Bronchus fibroblast of lung (primary cell): ENCODE measurements around the gene JUNB. TPM values are rescaled to one million over a fixed set of nuclear protein-coding genes. Genes with fewer than 3 reads are reported as not detected.

Source experiments
- total RNA-seq: library from RNA; depleted of rRNA; stranded (reverse); fragments of >200 nt; gene quantifications from 2 replicates; pipeline ENCODE4 v1.2.3, GENCODE V29; 2015

Gene JUNB
- 96.3 and 105 TPM in 2 replicates for total RNA-seq

GRCh38 chr19:12791345-12792050 is at the start of gene JUNB:
TSS of gene JUNB (plus strand) at chr19:12791486. CDS start at chr19:12791772, 286 bp downstream.

DNA sequence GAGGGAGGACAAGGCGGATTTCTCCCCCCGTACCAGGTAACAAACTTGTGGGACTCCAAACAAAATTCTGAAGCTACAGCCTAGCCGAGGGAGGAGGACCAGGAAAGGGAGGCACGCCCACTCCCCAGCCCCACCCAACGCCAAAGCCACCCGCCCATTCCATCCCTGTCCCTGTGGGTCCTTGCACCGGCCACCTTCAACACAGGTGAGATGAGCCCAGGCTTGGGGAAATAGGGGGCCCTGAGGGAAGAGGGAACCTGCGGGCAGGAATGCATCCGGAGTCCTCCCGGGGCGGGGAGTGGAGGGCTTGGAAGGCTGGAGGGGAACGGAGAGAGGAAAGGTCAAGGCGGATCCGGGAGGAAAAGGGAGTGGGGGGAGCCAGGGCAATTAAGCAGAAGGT is 39.7 kb upstream of the JUNB start, which contains the start of gene BEST2:
Gene BEST2, plus strand, starts transcription at position 157 of the 400 bp plus-strand sequence. CDS start 802 bp downstream, outside the sequence.

GRCh38 chr19:12774588-12775555 is 16.4 kb upstream of the JUNB start, which contains the start of gene HOOK2:
TSS of gene HOOK2 (minus strand) at chr19:12775552. CDS start at chr19:12775449, 103 bp downstream.

DNA sequence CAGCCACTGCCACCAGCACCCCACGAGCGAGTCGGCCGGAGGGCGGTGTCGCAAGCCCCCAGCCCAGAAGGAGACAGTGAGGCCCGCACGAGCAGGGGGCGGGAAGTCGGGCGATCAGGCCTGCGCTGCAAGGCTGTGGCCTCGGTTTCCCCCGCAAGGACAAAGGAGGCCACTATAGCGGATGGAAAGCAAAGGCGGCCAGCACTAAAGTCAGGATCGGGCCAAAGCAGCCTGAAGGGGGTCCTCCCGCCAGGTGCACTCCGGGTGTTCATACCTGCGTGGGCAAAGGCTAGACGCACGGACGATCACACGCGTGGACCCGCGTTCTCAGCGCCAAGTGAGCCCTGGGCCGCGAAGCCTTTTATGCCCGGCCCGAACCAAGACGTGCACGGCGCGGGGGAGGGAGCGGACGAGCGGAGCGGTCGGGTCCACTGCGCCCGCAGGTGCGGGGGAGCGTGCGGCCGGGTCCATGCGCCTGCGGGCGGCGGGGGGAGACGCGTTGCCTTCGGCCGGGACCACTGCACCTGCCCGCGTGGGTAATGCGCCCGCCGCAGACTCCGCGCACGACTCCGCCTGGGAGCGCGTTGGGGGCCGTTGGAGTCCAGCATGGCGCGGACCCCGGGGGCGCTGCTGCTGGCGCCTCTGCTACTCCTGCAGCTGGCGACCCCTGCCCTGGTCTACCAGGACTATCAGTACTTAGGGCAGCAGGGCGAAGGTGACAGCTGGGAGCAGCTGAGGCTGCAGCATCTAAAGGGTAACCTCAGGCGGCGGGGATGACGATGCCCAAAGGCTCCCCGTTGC is 10.4 kb downstream of the JUNB start, which contains the start of the genes PRDX2 and THSD8:
Gene PRDX2, minus strand, starts transcription at position 335 of the 801 bp plus-strand sequence. CDS start 539 bp downstream, outside the sequence.
Gene THSD8, plus strand, starts transcription at position 604 of the 801 bp plus-strand sequence. Its CDS starts 3 bp downstream, at position 607.

DNA sequence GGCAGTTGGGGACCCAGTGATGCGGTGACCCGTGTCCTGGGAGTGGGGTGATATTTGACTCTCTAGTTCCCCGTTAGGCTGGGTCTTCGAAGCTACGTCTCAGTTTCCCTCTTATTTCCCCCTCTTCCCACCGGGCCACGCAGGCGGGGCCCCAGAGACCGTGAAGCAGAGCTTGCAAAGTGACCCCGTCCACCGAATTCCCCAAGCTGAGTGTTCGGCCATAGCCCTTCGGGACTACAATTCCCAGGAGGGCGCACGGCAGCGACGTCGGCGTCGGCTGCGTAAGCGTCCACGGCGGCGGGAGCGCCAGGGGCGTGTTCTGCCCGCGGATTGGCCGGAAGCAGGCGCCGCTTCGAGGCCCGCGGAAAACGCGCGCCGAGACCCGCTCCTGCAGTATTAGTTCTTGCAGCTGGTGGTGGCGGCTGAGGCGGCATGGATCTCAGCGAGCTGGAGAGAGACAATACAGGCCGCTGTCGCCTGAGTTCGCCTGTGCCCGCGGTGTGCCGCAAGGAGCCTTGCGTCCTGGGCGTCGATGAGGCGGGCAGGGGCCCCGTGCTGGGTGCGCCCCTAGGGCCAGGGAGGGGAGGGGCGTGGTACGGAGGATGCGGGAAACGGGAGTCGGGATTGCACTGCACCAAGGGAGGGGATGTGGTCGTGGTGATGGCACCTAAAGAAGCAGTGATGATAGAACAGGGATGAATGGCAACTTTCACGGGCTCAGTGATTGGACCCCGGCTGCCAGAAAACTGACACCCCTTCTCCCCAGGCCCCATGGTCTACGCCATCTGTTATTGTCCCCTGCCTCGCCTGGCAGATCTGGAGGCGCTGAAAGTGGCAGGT is 15.2 kb downstream of the JUNB start, which contains the start of gene RNASEH2A:
Gene RNASEH2A, plus strand, starts transcription at position 343 of the 840 bp plus-strand sequence. Its CDS starts 90 bp downstream, at position 433.

DNA sequence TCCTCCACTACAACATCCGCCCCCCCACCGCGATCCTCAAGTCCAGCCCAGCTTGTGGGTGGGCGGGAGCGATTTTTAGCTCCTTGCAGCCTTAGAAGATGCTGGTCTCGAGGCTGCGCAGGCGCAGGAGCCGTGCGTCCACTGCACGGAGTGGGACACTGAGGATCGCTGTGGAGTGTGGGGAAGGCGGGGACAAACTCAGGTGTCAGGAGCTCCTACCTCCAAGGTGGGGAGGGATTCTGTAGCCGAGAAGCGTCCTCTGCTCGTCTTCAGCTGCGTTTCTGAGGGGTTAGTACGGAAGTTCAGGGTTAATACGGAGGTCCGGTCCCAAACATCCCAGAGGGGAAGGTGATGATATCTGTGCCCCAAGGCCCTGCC is 43.3 kb downstream of the JUNB start, which contains the start of gene RTBDN:
Gene RTBDN, minus strand, starts transcription at position 14 of the 378 bp plus-strand sequence. CDS start 4,600 bp downstream, outside the sequence.

DNA sequence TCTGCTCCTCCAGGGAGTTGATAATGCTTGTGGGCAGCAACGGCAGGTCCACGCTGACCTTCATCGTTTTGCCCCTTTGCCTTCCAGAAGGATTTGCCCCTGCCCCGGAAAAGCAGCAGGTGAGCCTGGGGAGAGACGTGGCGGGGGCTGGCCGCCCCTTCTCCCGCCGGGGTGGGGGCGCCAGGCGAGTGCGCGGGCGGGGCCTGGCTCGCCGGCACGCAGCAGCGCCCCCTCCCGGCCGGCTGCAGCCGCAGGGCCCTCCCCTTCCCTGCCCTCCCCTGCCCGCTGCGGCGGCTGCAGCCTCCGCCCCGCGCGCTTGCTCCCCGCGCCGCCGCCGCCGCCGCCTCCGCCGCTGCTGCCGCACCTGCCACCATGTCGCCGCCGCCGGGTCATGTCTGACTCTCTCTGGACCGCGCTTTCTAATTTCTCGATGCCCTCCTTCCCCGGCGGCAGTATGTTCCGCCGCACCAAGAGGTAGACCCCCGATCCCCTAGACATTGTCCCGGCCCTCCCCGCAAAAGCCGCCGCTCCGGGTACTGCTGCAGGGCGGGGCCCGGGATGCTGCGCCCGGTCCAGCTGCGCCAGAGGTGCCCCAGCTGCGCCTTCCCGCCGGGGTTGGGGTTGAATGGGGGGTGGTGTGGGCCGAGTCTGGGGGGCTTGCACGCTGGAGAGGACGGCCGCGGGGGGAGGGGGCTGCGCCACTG is 47.0 kb downstream of the JUNB start, which contains the start of gene MAST1:
Gene MAST1, plus strand, starts transcription at position 334 of the 704 bp plus-strand sequence. Its CDS starts 58 bp downstream, at position 392.

Other genes starting within 250 kb of the JUNB start
- gene ZNF564, start 240.0 kb upstream of the JUNB start, total RNA-seq = 3.7 and 4.0 TPM in 2 replicates
- 5.6 and 5.7 TPM in 2 replicates for gene ZNF490, start 180.7 kb upstream of the JUNB start, total RNA-seq
- gene ZNF791, start 180.6 kb upstream of the JUNB start, total RNA-seq = 5.5 and 5.8 TPM in 2 replicates
- 38.1 and 48.3 TPM in 2 replicates for gene MAN2B1, start 124.7 kb upstream of the JUNB start, total RNA-seq
- 11.9 and 12.5 TPM in 2 replicates for gene WDR83, start 124.7 kb upstream of the JUNB start, total RNA-seq
- 86.8 and 95.9 TPM in 2 replicates for gene DHPS, start 109.6 kb upstream of the JUNB start, total RNA-seq
- gene GNG14, start 103.5 kb upstream of the JUNB start, total RNA-seq = not detected in 2 replicates
- gene FBXW9, start 94.9 kb upstream of the JUNB start, total RNA-seq = 15.1 and 16.1 TPM in 2 replicates
- 19.3 and 22.4 TPM in 2 replicates for gene TNPO2, start 67.6 kb upstream of the JUNB start, total RNA-seq
- gene TRIR, start 56.8 kb upstream of the JUNB start, total RNA-seq = 361 and 399 TPM in 2 replicates
- gene GET3, start 54.0 kb upstream of the JUNB start, total RNA-seq = 122 and 149 TPM in 2 replicates
- not detected in 2 replicates for gene BEST2, start 39.7 kb upstream of the JUNB start, total RNA-seq
- gene HOOK2, start 15.9 kb upstream of the JUNB start, total RNA-seq = 7.0 and 10.9 TPM in 2 replicates
- 409 and 461 TPM in 2 replicates for gene PRDX2, start 10.3 kb downstream of the JUNB start, total RNA-seq
- gene THSD8, start 10.6 kb downstream of the JUNB start, total RNA-seq = not detected in 2 replicates
- gene RNASEH2A, start 15.1 kb downstream of the JUNB start, total RNA-seq = 57.0 and 62.4 TPM in 2 replicates
- not detected in 2 replicates for gene RTBDN, start 43.1 kb downstream of the JUNB start, total RNA-seq
- gene MAST1, start 47.0 kb downstream of the JUNB start, total RNA-seq = 0.17 and 0.89 TPM in 2 replicates
- gene DNASE2, start 90.0 kb downstream of the JUNB start, total RNA-seq = 21.3 and 28.6 TPM in 2 replicates
- gene KLF1, start 95.7 kb downstream of the JUNB start, total RNA-seq = 0.17 TPM in 1 of 2 replicates, not detected in the other
- gene GCDH, start 99.7 kb downstream of the JUNB start, total RNA-seq = 49.1 and 51.1 TPM in 2 replicates
- gene SYCE2, start 127.8 kb downstream of the JUNB start, total RNA-seq = 0.74 and 0.84 TPM in 2 replicates
- gene FARSA, start 142.2 kb downstream of the JUNB start, total RNA-seq = 72.5 and 72.7 TPM in 2 replicates
- gene CALR, start 147.1 kb downstream of the JUNB start, total RNA-seq = 1,083 and 1,086 TPM in 2 replicates
- gene RAD23A, start 154.4 kb downstream of the JUNB start, total RNA-seq = 138 and 145 TPM in 2 replicates
- 63.0 and 81.9 TPM in 2 replicates for gene GADD45GIP1, start 165.7 kb downstream of the JUNB start, total RNA-seq
- not detected in 2 replicates for gene DAND5, start 178.1 kb downstream of the JUNB start, total RNA-seq
- gene NFIX, start 204.0 kb downstream of the JUNB start, total RNA-seq = 41.0 and 42.9 TPM in 2 replicates